ENCODE measurements around the gene NECAB2. TPM values are rescaled to one million over a fixed set of nuclear protein-coding genes. Genes with fewer than 3 reads are reported as not detected.

The NECAB2 gene
- total and polyA plus RNA-seq, 7 donors: 0.04 to 0.13 (median 0.09) TPM; not detected in 4

- Histone ChIP-seq H3K9me3 (peaks cover 4% of the 10 kb centered on the region), H3K4me1 (no peaks in the 10 kb centered on the region), H3K27me3 (ENCODE audit: insufficient read depth in 3 of 3, low read length in 2 of 3) (peaks cover 0 to 6% (median 0%) of the 10 kb centered on the region in 3 donors), H3K36me3 (ENCODE audit: insufficient read depth in 1 of 2, low read depth in 1 of 2) (no peaks in the 10 kb centered on the region), H3K4me3 (no peak overlapping the region), H3K27ac (no peak overlapping the region)
- DNase-seq (no peak), ATAC-seq (no peak)
- TF ChIP-seq CTCF (IDR thresholded peaks at IDR 0.05): no peak
- WGBS, 3 donors: 49 to 63% (median 52%) methylated on average over 9 of the region's 9 CpGs
- intact Hi-C loops (cut with DNase I): no loop called here
Measured at GRCh38 chr16:84024854-84025253, 56.8 kb downstream of the NECAB2 start.

- ATAC-seq (no peak), DNase-seq (no peak)
- peaks cover 0 to 4% (median 4%) of the 10 kb centered on the region in 3 donors for H3K27me3 ChIP-seq (ENCODE audit: insufficient read depth in 3 of 3, low read length in 2 of 3)
- H3K36me3 ChIP-seq (ENCODE audit: insufficient read depth in 1 of 2, low read depth in 1 of 2): no peaks in the 10 kb centered on the region
- intact Hi-C loops (cut with DNase I): no loop called here
- no peak overlapping the region for H3K27ac ChIP-seq
- no peaks in the 10 kb centered on the region for H3K4me1 ChIP-seq
- WGBS, 3 donors: 86 to 90% (median 88%) methylated on average over 10 of the region's 10 CpGs
- no peak for TF ChIP-seq CTCF (IDR thresholded peaks at IDR 0.05)
- H3K9me3 ChIP-seq: peaks cover 1% of the 10 kb centered on the region
- H3K4me3 ChIP-seq: no peak overlapping the region
Measured at GRCh38 chr16:84026606-84027005, 58.6 kb downstream of the NECAB2 start.

DNA sequence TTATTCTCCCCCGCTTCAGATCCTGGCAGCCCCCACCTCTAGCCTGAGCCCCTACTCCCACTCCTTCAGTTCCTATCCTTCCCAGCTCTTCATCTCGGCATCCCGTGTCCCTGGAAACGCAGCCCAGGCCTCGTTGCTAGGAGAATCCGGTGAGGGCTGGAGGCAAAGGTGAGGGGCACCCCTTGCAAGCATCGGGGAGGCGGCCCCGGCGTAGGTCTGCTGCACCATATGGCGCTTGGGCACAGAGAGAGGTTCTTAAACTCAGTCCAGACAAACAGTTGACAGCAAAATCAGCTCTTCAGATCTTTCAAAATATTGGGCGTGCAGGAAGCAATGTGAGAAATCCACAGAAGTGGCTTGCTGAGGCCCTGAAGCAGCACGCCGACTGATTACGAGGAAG, 59.6 kb downstream of the NECAB2 start:
- no peak for TF ChIP-seq CTCF (IDR thresholded peaks at IDR 0.05)
- intact Hi-C loops (cut with DNase I): no loop called here

DNA sequence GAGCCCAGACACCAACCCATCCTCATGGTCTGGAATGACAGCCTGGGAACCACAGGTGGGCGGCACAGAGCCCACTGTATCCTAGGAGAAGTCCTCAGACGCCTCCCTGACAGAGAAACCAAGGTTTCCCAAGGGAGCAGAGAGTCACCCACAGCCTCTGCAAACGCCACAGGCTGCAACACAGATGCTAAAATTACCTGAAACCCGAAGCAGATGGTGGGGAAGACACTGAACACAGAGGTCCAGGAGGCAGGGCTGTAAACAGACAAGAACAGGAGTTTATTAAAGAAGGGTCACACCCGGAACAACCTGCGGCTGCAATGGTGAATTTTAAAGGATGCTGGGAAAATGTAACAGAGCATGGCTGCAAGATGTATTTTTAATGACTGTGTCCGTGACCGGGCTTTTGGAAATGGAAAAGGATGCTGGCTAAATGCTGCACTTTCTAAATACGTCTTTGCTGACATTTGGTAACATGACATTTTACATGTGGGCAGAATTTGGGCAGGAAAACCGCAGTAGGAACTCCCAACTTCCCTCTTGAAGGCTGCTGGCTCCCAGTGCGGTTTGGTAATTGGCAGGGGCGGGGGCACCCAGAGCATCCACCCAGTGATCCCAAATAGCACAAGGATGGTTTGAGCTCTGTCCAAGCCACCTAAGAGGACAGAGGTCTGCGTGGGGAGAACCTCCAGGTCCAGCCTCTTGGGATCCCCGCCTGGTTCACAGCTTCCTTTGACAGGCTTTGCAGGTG, 61.4 kb downstream of the NECAB2 start:
- Histone ChIP-seq H3K4me1 (no peaks in the 10 kb centered on the region), H3K4me3 (no peak overlapping the region), H3K27me3 (ENCODE audit: insufficient read depth in 3 of 3, low read length in 2 of 3) (peaks cover 0 to 6% (median 2%) of the 10 kb centered on the region in 3 donors), H3K27ac (no peak overlapping the region), H3K9me3 (no peaks in the 10 kb centered on the region), H3K36me3 (ENCODE audit: insufficient read depth in 1 of 2, low read depth in 1 of 2) (no peaks in the 10 kb centered on the region)
- intact Hi-C loops (cut with DNase I): no loop called here
- DNase-seq (no peak), ATAC-seq (no peak)
- no peak for TF ChIP-seq CTCF (IDR thresholded peaks at IDR 0.05)
- 63 to 75% (median 65%) methylated on average over 14 of the region's 14 CpGs for WGBS, 3 donors

More for the DNA sequence above, 59.6 kb downstream of the NECAB2 start:
- 77 to 79% (median 78%) methylated on average over 15 of the region's 15 CpGs for WGBS, 3 donors
- H3K4me3 ChIP-seq: no peak overlapping the region
- H3K27ac ChIP-seq: no peak overlapping the region
- peaks cover 0 to 6% (median 2%) of the 10 kb centered on the region in 3 donors for H3K27me3 ChIP-seq (ENCODE audit: insufficient read depth in 3 of 3, low read length in 2 of 3)
- no peak for ATAC-seq
- no peak for DNase-seq
- no peaks in the 10 kb centered on the region for H3K9me3 ChIP-seq
- no peaks in the 10 kb centered on the region for H3K4me1 ChIP-seq
- H3K36me3 ChIP-seq (ENCODE audit: insufficient read depth in 1 of 2, low read depth in 1 of 2): no peaks in the 10 kb centered on the region
